GM18499 (cell line): ENCODE data around the gene FAM180A.
"Not testable (repeated sequence)": the region's sequence is repeated elsewhere in the genome, so short reads cannot be mapped to it uniquely, and the experiment has no call there.

ENCODE experiments used
- ATAC-seq: cut with Tn5 transposase; IDR thresholded peaks from one replicate; pipeline ENCODE4 v1.9.1; 2021; ENCODE audit warnings: moderate number of reproducible peaks; ENCODE audit not compliant: insufficient read depth, unreplicated experiment

The FAM180A gene

GRCh38 chr7:135715055-135715522, 33.5 kb downstream of the FAM180A start:
- ATAC-seq: no peak

- ATAC-seq: no peak
Observed at GRCh38 chr7:135714534-135715009, 34.0 kb downstream of the FAM180A start.

GRCh38 chr7:135713836-135714470, 34.7 kb downstream of the FAM180A start:
- no peak for ATAC-seq

- no peak for ATAC-seq
Observed at GRCh38 chr7:135712796-135713195, 35.8 kb downstream of the FAM180A start.

GRCh38 chr7:135712182-135712782, 36.3 kb downstream of the FAM180A start:
- ATAC-seq: no peak

- no peak for ATAC-seq
Observed at GRCh38 chr7:135711139-135711469, 37.5 kb downstream of the FAM180A start.

GRCh38 chr7:135710417-135711138, 38.0 kb downstream of the FAM180A start:
- ATAC-seq: no peak

GRCh38 chr7:135709508-135709907, 39.1 kb downstream of the FAM180A start:
- no peak for ATAC-seq

- ATAC-seq: no peak
Observed at GRCh38 chr7:135708041-135708440, 40.6 kb downstream of the FAM180A start.

GRCh38 chr7:135707570-135707966, 41.0 kb downstream of the FAM180A start:
- no peak for ATAC-seq

- ATAC-seq: no peak
Observed at GRCh38 chr7:135706858-135707569, 41.6 kb downstream of the FAM180A start.

GRCh38 chr7:135706038-135706742, 42.4 kb downstream of the FAM180A start:
- ATAC-seq: no peak

- no peak for ATAC-seq
Observed at GRCh38 chr7:135704698-135705097, 43.9 kb downstream of the FAM180A start.

- no peak for ATAC-seq
Observed at GRCh38 chr7:135704074-135704473, 44.5 kb downstream of the FAM180A start.

- ATAC-seq: no peak
Observed at GRCh38 chr7:135697276-135698049, 51.1 kb downstream of the FAM180A start.

GRCh38 chr7:135693558-135693957, 55.1 kb downstream of the FAM180A start:
- ATAC-seq: no peak

GRCh38 chr7:135692606-135693005, 56.0 kb downstream of the FAM180A start:
- ATAC-seq: not testable (repeated sequence)

GRCh38 chr7:135692055-135692454, 56.6 kb downstream of the FAM180A start:
- no peak for ATAC-seq

- no peak for ATAC-seq
Observed at GRCh38 chr7:135690566-135690965, 58.0 kb downstream of the FAM180A start.
